NCI-H226 (cell line): Measurements from ENCODE around the gene DCC.

Experiments
- DNase-seq: peaks from one replicate; pipeline ENCODE4 v3.0.0-alpha.2; 2015

DCC gene

GRCh38 chr18:52950155-52950554 lies 610.2 kb downstream of the DCC start:
- no peak for DNase-seq

DNA sequence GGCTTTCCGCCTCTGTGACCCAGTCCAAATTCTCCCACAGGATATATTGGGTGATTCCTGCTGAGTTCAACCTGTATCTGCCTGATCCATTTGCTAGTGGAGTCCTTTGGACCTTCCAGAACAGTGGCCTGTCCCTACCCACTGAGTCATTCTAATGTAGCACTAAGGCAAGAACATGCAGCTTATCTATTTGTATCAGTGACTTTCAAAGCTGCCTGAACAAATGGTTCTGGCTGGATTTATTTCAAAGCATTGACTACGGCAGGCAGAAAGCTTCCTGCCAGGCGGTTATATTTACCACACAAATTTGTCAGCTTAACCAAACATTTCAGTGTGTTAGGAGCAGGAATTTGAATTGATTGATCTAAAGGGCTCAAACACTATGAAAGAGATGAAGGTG lies 613.4 kb downstream of the DCC start:
- no peak for DNase-seq

DNA sequence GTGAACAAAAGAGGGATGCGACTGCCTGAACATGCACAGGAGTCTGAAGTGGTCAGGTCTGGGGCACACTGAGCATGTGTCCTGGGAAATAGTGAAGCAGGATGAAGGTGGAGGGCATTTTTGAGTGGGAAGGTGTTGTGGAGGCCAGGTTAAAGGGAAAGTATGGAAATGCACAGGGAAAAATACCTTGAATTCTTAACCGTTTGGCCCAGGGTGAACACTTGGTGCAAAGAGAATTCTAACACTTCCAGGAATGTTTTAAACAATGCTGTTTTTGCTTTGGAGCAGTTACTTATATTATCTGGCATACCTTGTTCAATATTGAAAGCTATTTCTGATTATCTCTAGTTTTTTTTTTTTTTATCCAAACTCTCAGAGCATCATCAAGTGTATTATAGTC lies 623.5 kb downstream of the DCC start:
- DNase-seq: no peak

DNA sequence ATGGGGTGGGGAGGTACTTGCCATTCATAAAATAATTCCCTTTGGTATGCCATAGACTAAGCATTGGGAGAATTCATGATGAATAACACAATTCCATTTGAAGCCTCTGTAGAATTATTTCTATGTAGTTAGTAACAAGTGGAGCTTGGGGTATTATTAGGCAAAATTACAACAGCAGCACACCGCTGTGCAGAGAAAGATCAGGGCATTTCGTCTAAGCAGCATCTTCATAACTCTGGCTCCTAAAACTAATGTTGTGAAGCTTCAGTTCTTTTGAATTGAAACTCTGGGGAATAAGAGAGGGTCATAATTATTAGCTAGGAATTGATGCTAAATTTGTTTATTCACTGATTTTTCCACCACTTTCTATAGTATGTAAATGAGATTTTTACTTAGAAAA lies 630.7 kb downstream of the DCC start:
- DNase-seq: no peak

DNA sequence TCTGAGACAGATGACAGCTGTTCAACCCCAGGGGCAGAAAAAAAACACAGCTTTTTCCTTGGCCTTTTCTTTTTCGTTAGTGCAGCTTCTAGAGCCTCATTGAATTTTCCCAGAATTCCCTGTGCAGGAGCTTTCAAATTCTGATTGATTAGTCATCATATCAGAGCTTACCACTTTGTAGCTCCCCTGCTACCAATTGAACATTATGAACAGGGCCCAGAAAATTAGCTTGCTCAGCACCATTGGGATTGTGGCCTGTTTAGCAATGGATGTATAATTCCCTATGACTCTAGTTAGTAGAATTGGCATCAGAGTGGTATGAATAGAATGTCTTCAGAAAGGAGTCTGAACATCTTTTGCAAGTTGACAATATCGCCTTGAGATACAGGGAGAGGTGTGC lies 631.1 kb downstream of the DCC start:
- DNase-seq: no peak

DNA sequence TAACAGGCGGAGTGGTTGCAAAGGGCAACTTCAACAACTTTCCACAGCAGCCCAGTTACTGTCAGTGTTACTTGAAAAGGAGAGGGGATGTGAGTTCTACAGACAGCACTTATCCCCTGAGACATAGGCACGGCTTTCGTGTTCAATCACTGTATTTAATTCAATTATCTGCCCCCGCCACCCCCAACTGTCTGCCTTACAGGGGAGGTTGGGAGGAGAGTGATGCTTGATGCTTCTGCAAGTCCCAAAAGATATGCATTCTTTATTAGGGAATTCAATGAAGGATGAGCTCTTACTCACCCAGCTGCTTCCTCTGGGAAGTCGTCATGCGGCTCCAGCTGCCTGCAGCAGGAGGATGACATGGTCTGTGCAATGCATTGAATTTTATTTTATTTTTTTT lies 639.9 kb downstream of the DCC start:
- no peak for DNase-seq

DNA sequence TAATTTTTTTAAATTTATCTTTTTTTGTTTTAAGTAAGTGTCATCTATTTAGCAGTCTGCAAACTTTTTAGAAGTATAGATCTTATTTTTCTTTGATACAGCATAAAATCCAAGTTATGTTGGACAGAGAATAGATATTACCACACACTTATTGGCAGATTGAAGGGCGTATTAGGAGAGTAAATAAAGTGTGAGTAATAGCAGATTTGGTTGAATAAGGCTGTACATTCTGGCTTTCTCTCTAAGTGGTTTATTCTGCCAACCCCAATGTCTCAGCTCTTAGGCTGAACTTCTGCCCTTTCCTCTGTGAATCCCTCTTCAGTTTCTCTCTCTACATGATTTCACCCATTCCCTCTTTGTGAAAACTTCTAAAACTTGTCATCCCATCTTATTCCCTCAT lies 651.2 kb downstream of the DCC start:
- DNase-seq: no peak

DNA sequence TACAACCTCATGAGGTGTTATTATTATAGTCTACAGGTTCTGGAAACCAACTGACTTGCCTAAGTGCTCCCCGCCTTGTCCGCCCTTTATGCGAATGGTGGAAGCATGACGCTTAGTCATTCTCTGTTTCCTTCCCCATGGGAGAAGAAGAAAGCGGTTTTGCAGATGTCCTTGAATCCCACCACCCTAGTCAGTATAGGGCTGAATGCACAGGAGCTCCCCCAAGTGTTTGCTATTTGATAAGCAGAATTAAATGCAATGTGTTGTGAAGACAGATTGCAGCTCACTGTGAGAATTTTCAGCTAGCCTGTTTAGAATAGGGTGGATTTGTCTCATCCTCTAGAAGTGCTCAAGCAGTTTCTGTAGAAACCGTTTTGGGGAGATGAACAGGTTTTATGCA lies 652.0 kb downstream of the DCC start:
- no peak for DNase-seq

GRCh38 chr18:52995875-52996274 lies 655.9 kb downstream of the DCC start:
- DNase-seq: no peak

DNA sequence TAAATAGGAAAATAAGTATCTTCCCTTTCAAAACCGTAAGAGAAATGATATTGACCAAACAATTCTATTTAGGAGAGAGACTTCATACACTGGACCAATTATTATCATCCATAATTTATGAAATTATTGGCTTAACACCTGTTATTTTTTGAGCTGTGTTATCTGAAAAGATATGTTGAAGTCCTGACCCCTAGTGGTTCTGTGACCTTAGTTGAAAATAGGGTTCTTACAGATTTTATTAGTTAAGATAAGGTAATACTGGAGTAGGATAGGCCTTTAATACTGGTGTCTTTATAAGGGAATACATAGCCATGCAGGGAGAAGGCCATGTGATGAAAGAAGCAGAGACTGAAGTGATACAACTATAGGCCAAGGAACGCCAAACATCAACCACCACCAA lies 659.6 kb downstream of the DCC start:
- no peak for DNase-seq

DNA sequence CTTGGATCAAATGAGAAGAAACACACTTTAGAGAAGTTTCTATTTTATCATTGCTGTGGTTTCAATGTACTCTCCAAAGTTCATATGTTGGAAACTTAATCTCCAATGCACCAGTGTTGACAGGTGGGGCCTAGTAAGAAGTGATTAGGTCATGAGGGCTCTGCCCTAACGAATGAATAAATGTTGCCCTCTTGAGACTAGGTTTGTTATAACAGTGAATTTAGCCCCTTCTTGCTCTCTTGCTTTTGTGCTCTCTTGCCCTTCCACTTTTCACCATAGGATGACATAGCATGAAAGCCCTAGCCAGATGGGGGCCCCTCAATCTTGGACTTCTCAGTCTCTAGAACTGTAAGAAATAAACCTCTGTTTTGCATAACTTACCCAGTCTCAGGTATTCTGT lies 664.8 kb downstream of the DCC start:
- no peak for DNase-seq

GRCh38 chr18:53018791-53019190 lies 678.8 kb downstream of the DCC start:
- DNase-seq: no peak

GRCh38 chr18:53025247-53025646 lies 685.2 kb downstream of the DCC start:
- DNase-seq: no peak

- DNase-seq: no peak
Measured at GRCh38 chr18:53028565-53028964, 688.6 kb downstream of the DCC start.

DNA sequence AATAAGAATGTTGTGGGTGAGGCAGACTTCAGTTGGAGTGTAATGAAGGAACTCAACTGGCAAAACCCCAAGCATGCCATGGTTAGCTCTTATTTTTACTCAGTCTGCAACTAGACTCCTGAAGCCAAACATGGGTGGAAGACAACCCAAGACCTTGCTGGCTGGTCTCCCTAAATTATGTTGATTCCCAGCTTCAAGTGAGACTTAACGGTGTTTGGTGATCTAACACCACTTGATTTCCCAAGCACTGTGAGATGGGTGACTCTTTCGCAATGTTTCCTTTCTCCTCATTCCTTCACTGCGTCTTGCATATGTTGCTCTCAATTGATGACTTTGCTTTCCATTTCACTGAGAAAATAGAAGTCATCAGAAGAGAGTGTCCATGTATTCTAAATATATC lies 693.1 kb downstream of the DCC start:
- no peak for DNase-seq

DNA sequence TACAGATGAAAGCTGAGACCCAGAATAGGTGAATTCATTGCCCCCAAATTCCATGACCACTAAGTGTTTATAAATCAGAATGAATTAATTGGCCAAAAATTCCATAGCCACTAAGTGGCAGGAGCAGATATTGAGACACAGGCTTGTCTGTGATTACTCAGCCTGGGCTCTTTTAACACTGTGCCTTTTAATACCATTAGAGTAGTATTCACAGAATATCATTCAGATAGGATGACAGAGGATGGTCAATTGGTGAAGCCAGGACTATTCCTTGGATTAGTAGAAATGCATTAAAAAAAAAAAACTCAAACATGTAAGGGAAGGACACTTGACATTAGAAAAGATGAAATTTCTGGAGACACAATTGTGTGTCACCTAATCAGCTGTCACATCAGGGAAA lies 698.6 kb downstream of the DCC start:
- no peak for DNase-seq

DNA sequence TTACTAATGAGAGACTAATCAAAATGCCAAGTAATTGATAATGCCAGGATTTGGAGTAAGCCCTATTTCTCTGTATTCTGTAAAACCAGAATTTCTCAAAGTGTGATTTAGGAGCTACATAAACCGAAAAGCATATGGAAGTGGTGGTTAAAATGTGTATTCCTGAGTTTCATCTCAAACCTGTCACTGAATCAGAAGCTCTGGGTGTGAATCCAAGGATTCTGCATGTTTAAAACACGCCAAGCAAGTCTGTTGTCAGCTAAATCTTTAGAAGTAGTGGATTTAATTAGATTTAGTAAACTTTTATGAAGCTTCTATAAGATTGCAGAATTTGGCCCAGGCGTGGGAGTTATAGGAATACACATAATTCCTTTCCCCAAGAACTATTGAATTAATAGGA lies 700.3 kb downstream of the DCC start:
- DNase-seq: no peak

DNA sequence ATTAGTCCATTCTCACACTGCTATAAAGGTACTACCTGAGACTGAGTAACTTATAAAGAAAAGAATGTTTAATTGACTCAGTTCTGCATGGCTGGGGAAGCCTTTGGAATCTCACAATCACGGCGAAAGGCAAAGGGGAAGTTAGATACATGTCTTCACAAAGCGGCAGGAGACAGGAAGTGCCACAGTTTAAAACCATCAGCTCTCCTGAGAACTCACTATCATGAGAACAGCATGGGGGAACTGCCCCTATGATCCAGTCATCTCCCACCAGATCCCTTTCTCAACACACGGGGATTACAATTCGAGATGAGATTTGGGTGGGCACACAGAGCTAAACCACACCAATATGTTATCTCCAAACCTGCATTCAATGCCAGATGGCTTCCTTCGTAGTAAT lies 716.1 kb downstream of the DCC start:
- no peak for DNase-seq

DNA sequence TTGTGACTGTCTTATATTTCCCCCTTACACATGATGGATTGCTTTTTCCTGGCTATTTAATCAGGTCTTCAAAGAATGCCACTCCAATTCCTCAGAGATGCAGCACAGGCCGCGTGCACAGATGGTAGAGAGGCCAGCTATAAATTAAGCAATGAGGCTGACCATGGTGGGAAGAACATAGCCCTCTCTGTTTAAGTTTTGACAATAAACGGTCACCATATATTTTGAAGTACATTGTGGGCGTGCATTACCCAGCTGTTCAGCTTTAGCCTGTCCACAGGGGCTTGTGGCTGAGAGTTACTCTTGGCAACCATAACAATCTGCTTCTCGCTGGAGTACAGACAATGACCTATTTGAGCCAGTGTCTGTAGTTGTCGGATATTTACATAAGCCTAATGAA lies 730.8 kb downstream of the DCC start:
- no peak for DNase-seq

DNA sequence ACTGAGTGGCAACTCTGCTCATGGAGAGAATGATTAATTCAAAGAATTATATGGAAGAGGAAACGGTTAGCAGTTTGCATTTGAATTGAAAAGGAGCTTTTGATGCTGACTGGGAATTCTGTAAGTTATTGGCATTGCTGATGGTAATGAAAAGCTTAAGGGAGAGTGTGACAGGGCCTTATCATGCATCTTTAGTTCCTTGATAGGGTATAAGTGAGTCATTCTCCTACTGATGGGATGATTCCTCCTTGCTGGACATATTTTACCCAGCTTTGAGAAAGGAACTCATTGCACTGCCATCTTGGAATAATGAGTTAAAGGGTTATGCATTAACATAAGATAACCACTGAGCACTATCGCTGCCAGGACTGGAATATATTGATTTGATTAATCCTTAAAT lies 740.7 kb downstream of the DCC start:
- DNase-seq: no peak

GRCh38 chr18:53093636-53094035 lies 753.6 kb downstream of the DCC start:
- no peak for DNase-seq

GRCh38 chr18:53101536-53102105 lies 761.6 kb downstream of the DCC start:
- DNase-seq: no peak

DNA sequence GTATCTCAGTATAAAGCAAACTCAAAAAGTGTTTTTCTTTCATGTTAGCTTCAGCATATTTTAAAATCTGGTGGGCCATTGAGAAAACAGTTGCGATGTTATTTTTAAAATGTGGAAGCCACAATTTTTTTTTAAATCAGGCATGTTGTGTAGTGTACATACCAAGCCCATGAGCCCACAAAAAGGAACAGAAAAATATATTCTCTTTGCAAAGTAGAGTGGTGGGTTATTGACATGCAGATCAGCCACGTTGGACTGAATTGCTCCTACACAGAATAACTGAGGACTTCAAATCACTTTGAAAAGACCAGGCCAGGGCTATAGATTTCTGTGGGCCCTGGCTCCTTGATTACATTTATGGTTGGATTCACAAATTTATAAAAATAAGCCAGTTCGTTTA lies 774.4 kb downstream of the DCC start:
- DNase-seq: no peak

DNA sequence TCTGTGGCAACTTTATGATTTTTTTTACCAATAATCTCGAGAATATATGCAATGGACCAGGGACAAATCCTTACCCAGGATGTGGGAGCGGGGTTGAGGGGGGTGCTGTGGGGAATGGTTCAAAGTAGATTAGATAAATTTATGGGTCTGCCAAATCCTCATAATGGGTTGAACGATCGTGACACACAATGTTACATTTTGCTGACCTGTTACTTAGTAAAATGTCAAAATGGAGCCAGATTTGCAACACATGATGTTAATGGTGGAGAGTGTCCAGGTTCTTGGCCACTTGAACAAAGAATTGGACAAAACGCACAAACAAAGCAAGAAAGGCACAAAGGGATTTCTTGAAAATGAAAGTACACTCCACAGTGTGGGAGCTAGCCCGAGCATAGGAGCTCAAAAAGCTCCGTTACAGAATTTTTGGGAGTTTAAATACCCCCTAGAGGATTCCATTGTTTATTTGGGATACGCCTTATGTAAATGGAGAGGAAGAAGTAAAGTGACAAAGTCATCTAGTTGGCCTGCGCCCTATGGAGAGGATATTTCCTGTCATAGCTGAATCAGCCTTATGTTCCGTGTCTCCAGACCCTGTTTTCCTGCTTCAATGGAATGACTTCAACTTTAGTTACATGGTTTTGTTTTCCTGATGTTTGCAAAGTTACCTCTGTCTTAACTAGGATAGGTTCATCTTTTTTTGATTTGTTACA lies 776.0 kb downstream of the DCC start:
- no peak for DNase-seq

- no peak for DNase-seq
Measured at GRCh38 chr18:53117851-53118250, 777.9 kb downstream of the DCC start.
